EH (cell line): ENCODE data around the gene NOXO1.

Experiments
- DNase-seq: peaks from one replicate; pipeline ENCODE4 v3.0.0-alpha.2; 2015; ENCODE audit warnings: low read depth

Gene NOXO1

DNA sequence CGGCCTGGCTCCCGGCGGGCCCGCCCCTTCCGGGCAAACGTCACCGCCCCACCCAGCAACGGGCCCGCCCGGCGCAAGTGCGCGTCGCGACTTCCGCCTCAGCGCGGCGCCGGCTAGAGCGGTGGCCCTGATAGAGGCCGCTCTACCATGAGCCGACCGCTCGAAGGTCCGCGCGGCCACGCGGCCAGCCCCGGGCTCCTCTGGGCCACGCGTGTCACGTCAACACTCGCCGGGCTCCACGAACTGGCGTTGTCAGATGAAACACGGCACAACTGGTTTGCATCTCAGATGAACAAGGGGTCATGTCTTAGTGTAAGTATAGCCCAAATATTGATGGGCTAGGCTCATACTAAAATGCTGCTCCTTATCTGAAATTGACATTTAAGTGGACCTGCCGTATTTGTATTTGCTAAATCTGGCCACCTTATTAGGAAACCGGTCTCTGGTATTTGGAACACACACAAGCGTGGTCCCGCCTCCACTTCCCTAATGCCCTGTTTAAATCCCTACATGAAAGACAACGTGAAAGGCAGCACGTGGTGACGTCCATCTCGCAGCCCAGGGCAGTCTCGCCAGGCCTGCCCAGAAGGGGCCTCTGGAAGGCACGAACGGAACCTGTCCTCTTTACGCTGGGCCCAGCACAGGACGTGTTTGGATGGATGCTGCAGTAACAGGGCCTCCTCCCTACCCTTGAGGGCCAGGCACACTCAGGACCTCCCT lies 28.7 kb upstream of the NOXO1 start, which contains the start of gene ZNF598:
TSS of gene ZNF598 (minus strand) at position 31 of the 720 bp plus-strand sequence.
- DNase-seq = peak; percentile 87

DNA sequence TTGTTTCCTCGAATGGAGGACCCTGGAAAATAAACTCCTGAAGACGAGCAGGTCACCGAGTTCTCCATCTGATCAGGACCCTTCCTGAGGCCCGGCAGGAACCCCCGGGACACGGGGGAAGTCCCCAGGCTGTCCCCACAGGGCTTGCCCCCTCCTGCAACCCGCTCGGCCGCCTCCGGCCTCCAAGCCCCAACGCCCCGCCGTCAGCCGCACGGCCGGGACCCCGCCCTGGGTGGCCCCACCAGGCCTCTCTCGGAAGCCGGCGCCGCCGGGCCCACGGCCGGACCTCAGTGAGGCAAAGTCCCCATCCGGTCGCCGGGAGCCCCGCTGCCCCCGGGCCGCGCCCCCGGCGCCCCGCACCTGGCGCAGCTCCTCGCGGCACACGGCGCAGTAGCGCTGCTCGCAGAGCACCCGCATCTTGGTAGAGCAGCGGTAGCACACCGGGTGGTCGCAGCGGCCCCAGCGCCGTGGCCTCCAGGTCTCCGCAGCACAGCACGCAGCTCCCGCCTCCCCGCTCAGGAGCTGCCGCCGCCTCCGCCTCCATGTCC lies 28.0 kb upstream of the NOXO1 start:
- peak; percentile 16 for DNase-seq

DNA sequence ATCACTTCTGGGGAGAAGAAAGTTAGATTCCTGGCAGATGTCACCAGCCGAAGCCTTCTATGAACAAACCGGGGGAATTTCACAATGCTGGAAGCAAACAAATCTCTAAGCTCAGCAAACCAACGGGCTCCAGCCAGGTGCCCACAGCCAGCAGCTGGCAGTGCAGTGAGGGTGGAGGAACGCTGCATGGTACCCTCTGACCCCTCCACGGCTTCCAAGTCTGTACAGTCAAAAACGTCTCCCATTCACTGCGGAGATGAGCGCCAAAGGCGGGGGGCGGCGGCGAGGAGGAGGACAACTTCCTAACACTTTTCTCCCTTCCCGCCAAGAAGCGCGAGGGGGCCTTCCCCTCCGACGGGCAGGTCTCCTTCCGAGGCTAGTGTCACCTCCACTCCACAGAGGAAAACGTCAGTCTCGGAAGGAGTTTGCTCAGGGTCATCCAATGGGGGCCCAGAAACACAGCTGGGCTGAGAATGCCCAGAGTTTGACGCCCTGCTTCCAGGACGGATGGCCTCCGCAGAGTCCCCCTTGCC lies 27.4 kb upstream of the NOXO1 start:
- DNase-seq = peak; percentile 38

- DNase-seq = peak; percentile 64
Measured at GRCh38 chr16:2008009-2008526, 26.8 kb upstream of the NOXO1 start.

- no peak for DNase-seq
Measured at GRCh38 chr16:2007081-2007836, 26.0 kb upstream of the NOXO1 start.

DNA sequence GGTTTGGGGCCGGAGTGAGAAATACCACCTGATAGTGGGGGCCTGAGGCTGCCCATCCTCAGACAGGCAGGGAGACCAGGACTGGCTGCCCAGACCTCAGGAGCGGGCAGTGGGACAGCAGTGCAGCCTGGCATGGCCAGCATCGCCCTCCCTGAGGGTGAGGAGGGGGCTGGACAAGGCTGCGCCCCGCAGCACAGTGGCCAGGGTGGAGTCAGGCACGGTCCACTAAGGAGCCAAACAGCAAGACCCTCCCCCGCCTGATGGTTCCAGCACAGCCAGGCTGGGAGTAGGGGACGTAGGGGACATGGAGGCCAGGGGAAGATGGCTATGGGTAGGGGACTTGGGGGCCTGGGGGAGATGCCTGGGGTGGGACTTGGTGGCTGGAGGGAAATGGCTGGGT lies 25.0 kb upstream of the NOXO1 start:
- DNase-seq = no peak

DNA sequence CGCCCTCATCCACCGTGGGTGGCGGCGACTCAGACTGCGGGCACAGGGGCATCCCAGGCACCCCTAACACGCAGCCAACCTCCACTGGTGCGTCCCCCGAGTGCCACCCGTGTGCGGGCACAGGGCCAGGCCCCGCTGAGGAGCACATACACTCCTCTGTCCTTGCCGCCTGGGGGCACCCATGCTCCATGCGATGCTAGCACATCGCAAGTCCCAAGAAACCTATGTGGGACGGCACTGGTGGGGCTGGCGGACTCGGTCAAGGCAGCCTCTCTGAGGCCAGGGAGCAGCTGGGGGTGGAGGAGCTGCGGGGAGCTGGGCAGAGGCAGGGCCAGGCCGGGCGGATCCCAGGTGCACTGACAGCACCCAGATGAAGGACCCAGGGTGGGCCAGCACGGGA lies 24.4 kb upstream of the NOXO1 start:
- no peak for DNase-seq

GRCh38 chr16:2004795-2005517 lies 23.7 kb upstream of the NOXO1 start:
- DNase-seq = no peak

DNA sequence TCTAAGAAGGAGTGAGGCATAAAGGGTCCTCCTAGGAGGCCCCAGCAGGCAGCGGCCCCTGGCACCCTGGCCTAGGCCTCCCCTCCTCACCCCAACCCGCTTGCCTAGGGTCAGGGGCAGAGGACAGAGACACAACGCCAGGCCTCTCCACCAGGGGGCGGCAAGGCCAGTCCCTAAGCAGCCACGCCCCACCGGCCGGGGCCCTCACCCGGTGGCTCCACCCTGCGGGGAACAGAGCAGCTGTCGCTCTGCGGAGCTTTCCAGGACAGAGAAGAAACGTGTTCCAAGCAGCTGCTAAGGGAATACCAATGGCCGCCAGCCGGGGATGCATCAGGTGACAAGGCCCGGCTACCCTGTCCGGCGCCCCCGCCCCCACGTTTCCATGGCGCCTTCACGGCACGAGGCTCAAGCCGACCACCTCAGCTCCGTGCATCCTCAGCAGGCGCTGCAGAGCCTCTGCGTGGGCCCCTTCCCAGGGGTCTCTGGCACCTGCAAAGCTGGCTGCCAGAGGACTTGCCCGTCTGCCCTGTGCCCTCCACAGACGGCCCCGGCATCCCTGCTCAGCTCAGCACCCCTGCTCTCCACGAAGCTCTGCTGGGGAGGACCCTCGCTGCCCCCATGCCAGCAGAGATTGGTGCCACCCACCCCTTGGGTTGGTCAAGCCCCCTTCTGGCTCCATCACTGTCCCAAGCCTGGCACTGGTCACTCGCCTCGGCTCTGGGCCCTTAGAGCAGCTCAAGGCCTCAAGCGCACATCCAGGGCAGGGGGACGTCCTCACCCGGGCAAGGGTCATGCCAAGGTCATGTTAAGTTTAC lies 22.8 kb upstream of the NOXO1 start:
- peak; percentile 80 for DNase-seq

- no peak for DNase-seq
Measured at GRCh38 chr16:2003231-2003826, 22.1 kb upstream of the NOXO1 start.

DNA sequence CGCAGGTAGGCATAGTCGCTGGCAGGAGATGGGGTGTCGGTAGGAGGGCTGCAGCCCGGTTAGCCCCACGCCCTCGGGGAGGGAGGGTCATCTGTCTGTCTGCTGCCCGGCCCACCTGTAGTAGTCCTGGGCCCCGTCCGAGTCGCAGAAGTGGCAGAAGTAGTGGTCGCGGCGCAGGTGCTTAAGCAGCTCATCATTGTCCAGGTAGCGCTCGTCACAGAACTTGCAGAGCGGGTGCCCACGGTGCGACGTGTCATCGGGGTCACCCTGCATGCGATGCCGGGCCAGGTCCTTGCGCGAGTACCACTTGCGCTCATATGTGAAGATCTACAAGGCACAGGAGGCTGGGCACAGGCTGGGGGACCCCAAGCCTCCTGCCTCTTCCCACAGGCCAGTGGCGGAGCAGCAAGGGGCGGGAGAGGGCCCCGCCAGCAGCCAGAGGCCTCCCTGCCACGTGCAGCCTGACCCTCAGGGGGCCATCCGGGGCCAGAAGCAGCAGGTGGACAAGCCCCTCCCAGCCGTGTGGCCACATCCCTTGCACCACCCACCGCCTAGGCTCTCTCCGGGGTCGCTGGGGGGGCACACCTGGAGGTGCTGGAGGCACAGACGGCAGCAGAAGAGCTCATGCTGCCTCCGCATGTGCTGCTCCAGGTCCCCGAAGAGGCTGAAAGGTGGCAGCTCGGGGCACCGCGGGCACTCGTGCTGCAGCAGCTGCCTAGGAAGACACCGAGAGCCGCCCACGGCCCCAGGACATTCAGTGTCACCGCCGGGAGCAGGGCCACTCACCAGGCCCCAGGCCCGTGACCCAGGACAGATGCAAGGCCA lies 21.3 kb upstream of the NOXO1 start:
- no peak for DNase-seq

GRCh38 chr16:2001456-2002355 lies 20.4 kb upstream of the NOXO1 start:
- no peak for DNase-seq

DNA sequence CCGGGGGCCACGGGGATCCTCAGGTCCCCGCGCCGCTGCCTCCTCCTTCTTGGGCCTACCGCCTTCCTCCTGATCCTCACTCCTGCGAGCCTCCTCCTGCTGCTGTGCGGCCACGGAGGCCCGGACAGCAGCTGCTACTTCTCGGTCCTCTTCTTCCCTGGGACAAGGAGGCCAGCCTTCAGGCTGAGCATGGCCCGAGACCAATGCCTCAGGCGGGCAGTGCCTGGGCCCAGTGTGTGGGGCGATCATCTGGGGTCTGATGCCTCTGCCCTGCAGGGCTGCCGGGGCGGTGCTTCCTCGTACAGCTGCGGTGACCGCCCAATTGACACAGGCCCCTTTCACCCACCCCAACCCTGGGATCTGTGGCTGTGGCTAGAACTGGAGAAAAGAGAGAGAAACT lies 19.8 kb upstream of the NOXO1 start:
- no peak for DNase-seq

DNA sequence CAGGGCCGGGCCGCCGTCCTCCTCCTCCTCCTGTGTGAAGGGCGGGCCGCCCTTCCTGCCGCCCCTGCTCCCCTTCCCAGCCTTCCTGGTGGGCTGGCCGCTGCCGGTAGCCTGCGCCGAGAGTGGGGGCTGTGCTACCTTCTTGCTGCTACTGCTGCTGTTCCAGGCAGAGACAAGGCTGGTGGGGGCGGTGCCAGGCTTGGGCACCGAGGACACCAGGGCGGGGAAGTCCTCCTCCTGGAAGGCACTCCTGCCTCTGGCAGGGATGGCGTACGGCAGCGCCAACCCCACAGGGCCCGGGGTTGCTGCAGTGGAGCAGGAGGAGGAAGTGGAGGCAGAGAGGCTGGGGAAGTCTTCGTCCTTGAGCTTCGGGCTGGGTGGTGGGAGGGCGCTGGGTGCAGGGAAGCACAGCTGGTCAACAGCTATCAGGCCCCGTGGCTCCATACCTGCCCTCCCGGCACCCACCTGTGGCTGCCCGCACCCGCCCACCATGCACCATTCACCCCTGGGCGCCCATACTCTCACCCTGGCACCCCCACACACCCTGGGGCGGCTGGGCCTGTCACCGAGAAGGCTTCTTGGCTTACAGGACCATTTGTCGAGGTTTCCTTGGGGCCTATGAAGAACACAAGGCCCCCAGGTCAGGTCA lies 18.7 kb upstream of the NOXO1 start:
- DNase-seq = no peak

DNA sequence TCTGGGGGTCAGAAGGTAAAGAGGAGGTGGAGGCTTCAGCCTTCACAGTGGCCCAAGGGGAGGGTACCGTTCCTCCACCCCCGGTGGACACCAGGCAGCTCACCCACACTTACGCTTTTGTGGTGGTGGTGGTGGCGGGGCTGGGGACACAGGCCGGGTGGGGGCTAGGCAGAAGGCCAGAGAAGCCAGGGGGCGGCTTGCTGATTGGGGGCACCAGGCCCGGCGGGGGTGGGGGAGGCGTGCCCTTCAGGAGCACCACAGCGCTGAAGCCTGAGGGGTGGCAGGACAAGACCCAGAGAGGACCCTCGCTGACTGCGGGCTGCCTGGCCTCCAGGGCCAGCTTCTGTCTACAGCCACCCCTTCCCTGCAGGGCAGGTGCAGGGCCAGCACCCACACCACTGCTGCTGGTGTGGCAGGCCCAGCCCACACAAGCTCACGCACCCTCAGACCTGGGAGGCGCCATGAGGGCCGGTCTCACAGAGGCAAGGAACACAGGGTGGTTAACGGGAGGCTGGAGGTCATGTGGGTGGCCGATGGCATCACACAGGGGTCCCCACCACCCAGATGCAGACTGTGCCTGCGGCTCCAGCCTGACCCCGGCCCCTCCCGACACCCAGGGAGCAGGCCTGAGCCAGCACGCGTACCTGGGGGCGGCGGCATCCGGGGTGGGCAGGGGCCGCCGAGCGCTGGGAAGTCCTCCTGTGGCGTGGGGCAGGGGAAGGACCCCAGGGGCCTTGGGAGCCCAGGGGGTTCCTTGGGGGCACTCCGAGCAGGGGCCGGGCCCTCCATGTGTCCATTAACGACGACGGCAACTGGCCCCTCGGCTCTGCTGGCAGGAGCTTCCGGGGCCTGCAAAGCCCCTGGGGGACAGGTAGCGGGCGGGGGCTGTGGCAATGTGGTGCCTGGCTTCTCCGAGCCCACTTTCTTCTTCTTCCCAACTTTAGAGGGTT lies 17.9 kb upstream of the NOXO1 start:
- DNase-seq = no peak

- DNase-seq = no peak
Measured at GRCh38 chr16:1998360-1998835, 17.1 kb upstream of the NOXO1 start.
